HCT116 (cell line): ENCODE results near the gene RNF217. TPM values are rescaled to one million over a fixed set of nuclear protein-coding genes. Genes with fewer than 3 reads are reported as not detected.

ENCODE experiments used
- ATAC-seq: fragments of 200-7000 bp; cut with Tn5 transposase; 2 replicates; pipeline ENCODE4 v1.9.1; 2020; ENCODE audit warnings: mild to moderate bottlenecking, moderate library complexity
- BruUV-seq: library from RNA; stranded (reverse); fragments of 400-500 nt; replicated peaks from 2 replicates; lab custom pipeline; 2021; lab: Mats Ljungman, UMichigan
- CTCF ChIA-PET: fragments of 300-600 bp; sonication (Branson Sonifier 250); formaldehyde crosslinking; loops from one replicate; lab custom pipeline; 2021; ENCODE audit warnings: antibody characterized with exemption; lab: Charles Lee
- POLR2A ChIA-PET: fragments of 300-600, 350-600 bp; sonication (Branson Sonifier 250); formaldehyde crosslinking; loops from one replicate; lab custom pipeline; 2021; ENCODE audit warnings: antibody characterized with exemption; lab: Charles Lee
- RAD21 ChIA-PET, 2 experiments: fragments of 300-600 bp; sonication (Branson Sonifier 250); formaldehyde crosslinking; loops; one replicate each; lab custom pipeline; 2023; ENCODE audit warnings: low total read pairs in 2 of 2; ENCODE audit not compliant: uncharacterized antibody in 2 of 2, unreplicated experiment in 2 of 2, low non-redundant PET in 1 of 2; lab: Charles Lee
- DNase-seq: peaks from one replicate; pipeline ENCODE4 v3.0.0-alpha.2; 2010; ENCODE audit warnings: low read depth, low spot score
- H2AFZ ChIP-seq: fragments of 200-600 bp; shearing (Covaris generic), sonication (generic); 2 replicates; pipeline ENCODE4 v1.6.1; 2017; ENCODE audit warnings: low read depth, mixed run types, mixed read lengths, antibody characterized with exemption, low read length; ENCODE audit not compliant: poor library complexity, severe bottlenecking
- H3K27ac ChIP-seq: 2 replicates; pipeline ENCODE4 v1.5.1; 2012; ENCODE audit warnings: low read depth, low read length
- H3K27me3 ChIP-seq: fragments of 200-600 bp; sonication (generic); 2 replicates; pipeline ENCODE4 v1.6.1; 2016; ENCODE audit warnings: mixed run types, low read length, mixed read lengths; ENCODE audit not compliant: insufficient read depth
- H3K36me3 ChIP-seq, 2 experiments: fragments of 200-500 bp in 1 of 2; fragments of 200-600 bp in 1 of 2; sonication (Bioruptor generic) in 1 of 2; sonication (generic) in 1 of 2; 2 replicates each; pipeline versions ENCODE4 v1.5.1 to v1.6.1; 2014 to 2016; ENCODE audit warnings: low read length in 2 of 2, inconsistent platforms in 1 of 2, mixed read lengths in 1 of 2, mixed run types in 1 of 2; ENCODE audit not compliant: insufficient read depth in 2 of 2, control insufficient read depth in 1 of 2
- H3K4me1 ChIP-seq, 2 experiments: fragments of 200-600 bp in 1 of 2; sonication (generic) in 1 of 2; 2 replicates each; pipeline versions ENCODE4 v1.5.1 to v1.6.1; 2012 to 2017; ENCODE audit warnings: low read length in 2 of 2, inconsistent platforms in 1 of 2, mild to moderate bottlenecking in 1 of 2, mixed read lengths in 1 of 2, mixed run types in 1 of 2, moderate library complexity in 1 of 2; ENCODE audit not compliant: insufficient read depth in 2 of 2, control insufficient read depth in 1 of 2
- H3K4me2 ChIP-seq: fragments of 200-600 bp; sonication (generic); 2 replicates; pipeline ENCODE4 v1.6.1; 2017; ENCODE audit warnings: mixed run types, low read length, mixed read lengths
- H3K4me3 ChIP-seq, 2 experiments: fragments of 200-600 bp in 1 of 2; sonication (generic) in 1 of 2; replicated peaks in 1 of 2; 2 replicates each; pipeline ENCODE4 v1.5.1; 2011 to 2016; ENCODE audit warnings: low read length in 2 of 2, control low read depth in 1 of 2, low read depth in 1 of 2, mild to moderate bottlenecking in 1 of 2, mixed read lengths in 1 of 2, mixed run types in 1 of 2
- H3K79me2 ChIP-seq: fragments of 200-600 bp; sonication (generic); 2 replicates; pipeline ENCODE4 v1.6.1; 2017; ENCODE audit warnings: mild to moderate bottlenecking, mixed run types, low read length, moderate library complexity, mixed read lengths; ENCODE audit not compliant: insufficient read depth
- H3K9ac ChIP-seq: fragments of 200-600 bp; sonication (generic); 2 replicates; pipeline ENCODE4 v1.6.1; 2016; ENCODE audit warnings: low read length, mixed read lengths
- H3K9me2 ChIP-seq: fragments of 200-600 bp; sonication (generic), shearing (Covaris generic); 2 replicates; pipeline ENCODE4 v1.6.1; 2017; ENCODE audit warnings: mixed run types, mild to moderate bottlenecking, moderate library complexity; ENCODE audit not compliant: insufficient read depth
- H3K9me3 ChIP-seq, 2 experiments: fragments of 200-500 bp in 1 of 2; fragments of 200-600 bp in 1 of 2; sonication (Bioruptor generic) in 1 of 2; sonication (generic) in 1 of 2; 2 replicates each; pipeline ENCODE4 v1.6.1; 2014 to 2017; ENCODE audit warnings: low read length in 2 of 2, mixed read lengths in 2 of 2, inconsistent platforms in 1 of 2, low read depth in 1 of 2, mild to moderate bottlenecking in 1 of 2, mixed run types in 1 of 2, moderate library complexity in 1 of 2; ENCODE audit not compliant: control insufficient read depth in 1 of 2, insufficient read depth in 1 of 2
- H4K20me1 ChIP-seq: fragments of 200-600 bp; sonication (generic), shearing (Covaris generic); 2 replicates; pipeline ENCODE4 v1.6.1; 2017; ENCODE audit warnings: mixed run types, mild to moderate bottlenecking, moderate library complexity; ENCODE audit not compliant: insufficient read depth
- CEBPB ChIP-seq: IDR thresholded peaks from 2 replicates; pipeline ENCODE4 v1.6.1; 2012; ENCODE audit warnings: low read depth
- EGR1 ChIP-seq: IDR thresholded peaks from 2 replicates; pipeline ENCODE4 v1.6.1; 2012; ENCODE audit warnings: low read depth
- ELF1 ChIP-seq: IDR thresholded peaks from 2 replicates; pipeline ENCODE4 v1.6.1; 2012; ENCODE audit warnings: low read depth, borderline replicate concordance
- EZH2 ChIP-seq: fragments of 200-600 bp; sonication (generic); IDR thresholded peaks from 2 replicates; pipeline ENCODE4 v1.6.1; 2017; ENCODE audit warnings: antibody characterized with exemption, mixed run types
- EZH2phosphoT487 ChIP-seq: fragments of 200-600 bp; IDR thresholded peaks from 2 replicates; pipeline ENCODE4 v1.6.1; 2018; ENCODE audit warnings: antibody characterized with exemption, borderline replicate concordance
- FOSL1 ChIP-seq: IDR thresholded peaks from 2 replicates; pipeline ENCODE4 v1.6.1; 2012; ENCODE audit warnings: low read depth
- JUND ChIP-seq: IDR thresholded peaks from 2 replicates; pipeline ENCODE4 v1.6.1; 2012
- POLR2A ChIP-seq: IDR thresholded peaks from 2 replicates; pipeline ENCODE4 v1.7.0; 2011; ENCODE audit warnings: borderline replicate concordance; ENCODE audit not compliant: insufficient read depth, insufficient read length; ENCODE audit errors: extremely low read depth
- POLR2AphosphoS5 ChIP-seq: IDR thresholded peaks from 2 replicates; pipeline ENCODE4 v1.6.1; 2011; ENCODE audit warnings: mild to moderate bottlenecking, low read depth, low read length, moderate library complexity
- RAD21 ChIP-seq: IDR thresholded peaks from 2 replicates; pipeline ENCODE4 v1.6.1; 2012; ENCODE audit warnings: low read depth, mild to moderate bottlenecking
- SIN3A ChIP-seq: IDR thresholded peaks from 2 replicates; pipeline ENCODE4 v1.6.1; 2012; ENCODE audit warnings: low read depth
- SRF ChIP-seq: IDR thresholded peaks from 2 replicates; pipeline ENCODE4 v1.6.1; 2012; ENCODE audit warnings: low read depth
- TCF7L2 ChIP-seq: IDR thresholded peaks from 2 replicates; pipeline ENCODE4 v1.7.0; 2011; ENCODE audit warnings: borderline replicate concordance, inconsistent platforms; ENCODE audit not compliant: insufficient read depth, insufficient read length; ENCODE audit errors: extremely low read depth
- YY1 ChIP-seq: IDR thresholded peaks from 2 replicates; pipeline ENCODE4 v1.6.1; 2011; ENCODE audit warnings: low read length, low read depth, moderate library complexity, mild to moderate bottlenecking; ENCODE audit not compliant: insufficient replicate concordance; ENCODE audit errors: extremely low read depth
- ZFX ChIP-seq: fragments of 450-650 bp; IDR thresholded peaks from 2 replicates; pipeline ENCODE4 v1.6.1; 2017
- intact Hi-C: fragments of 100-400 bp; cut with micrococcal nuclease; formaldehyde crosslinking; loops from 2 replicates; pipeline ENCODE4 v1.10.0; 2022
- total RNA-seq: library from RNA; stranded (reverse); gene quantifications from one replicate; pipeline ENCODE4 v1.2.1, GENCODE V29; 2021; ENCODE audit not compliant: unreplicated experiment
- TF ChIP-seq, protein P1 (sequence below): IDR thresholded peaks from 2 replicates; pipeline ENCODE4 v1.6.1; 2012
- TF ChIP-seq, protein P2 (sequence below): IDR thresholded peaks from 2 replicates; pipeline ENCODE4 v1.6.1; 2012
- TF ChIP-seq, protein P3 (sequence below), 3 experiments: fragments of 200-600 bp in 1 of 3; sonication (generic) in 1 of 3; IDR thresholded peaks in 2 of 3; conservative IDR thresholded peaks in 1 of 3; 2 replicates each; pipeline ENCODE4 v1.5.1; 2012 to 2017; ENCODE audit warnings: low read depth in 2 of 3, low read length in 2 of 3, antibody characterized with exemption in 1 of 3, borderline replicate concordance in 1 of 3, control low read depth in 1 of 3, mild to moderate bottlenecking in 1 of 3, mixed read lengths in 1 of 3, mixed run types in 1 of 3, moderate library complexity in 1 of 3; ENCODE audit not compliant: insufficient read depth in 1 of 3

RNF217 gene
- total RNA-seq, 1 experiment from 2014 or later: 20.4 TPM

DNA sequence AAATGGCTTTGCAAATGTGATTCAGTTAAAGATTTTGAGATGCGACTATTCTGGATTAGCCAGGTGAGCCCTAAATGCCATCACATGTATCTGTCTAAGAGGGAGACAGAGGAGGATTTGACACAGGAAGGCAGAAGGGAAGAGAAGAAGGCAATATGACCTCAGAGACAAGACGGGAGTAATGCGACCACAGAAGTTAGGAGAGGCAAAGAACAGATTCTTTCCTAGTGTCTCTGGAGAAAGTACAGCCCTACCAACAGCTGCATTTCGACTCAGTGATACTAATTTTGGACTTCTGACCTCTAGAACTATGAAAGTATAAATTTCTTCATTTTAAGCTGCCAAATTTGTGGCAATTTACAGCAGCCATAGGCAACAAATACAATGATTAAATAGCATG is 167.1 kb downstream of the RNF217 start:
- Histone ChIP-seq H3K27ac (no peak overlapping the region), H2AFZ (no peak overlapping the region), H3K9me3 (no peaks in the 10 kb centered on the region), H4K20me1 (no peaks in the 10 kb centered on the region), H3K36me3 (no peaks in the 10 kb centered on the region), H3K4me1 (peaks cover 1 to 5% of the 10 kb centered on the region in 2 experiments; a peak in 3 of 4 replicates), H3K4me3 (no peak overlapping the region), H3K27me3 (no peaks in the 10 kb centered on the region), H3K4me2 (no peak overlapping the region), H3K9me2 (no peaks in the 10 kb centered on the region), H3K79me2 (no peaks in the 10 kb centered on the region), H3K9ac (no peak overlapping the region)
- POLR2A ChIA-PET: no interaction called here
- no TSS peak for BruUV-seq
- ATAC-seq (no peak), DNase-seq (no peak)
- TF ChIP-seq POLR2AphosphoS5 (no peak), EGR1 (no peak), SRF (no peak), SIN3A (no peak), EZH2 (no peak), CEBPB (no peak), JUND (no peak), ELF1 (no peak), EZH2phosphoT487 (no peak), YY1 (no peak), RAD21 (no peak), FOSL1 (no peak), POLR2A (no peak), ZFX (no peak)
- TF ChIP-seq, protein P1, sequence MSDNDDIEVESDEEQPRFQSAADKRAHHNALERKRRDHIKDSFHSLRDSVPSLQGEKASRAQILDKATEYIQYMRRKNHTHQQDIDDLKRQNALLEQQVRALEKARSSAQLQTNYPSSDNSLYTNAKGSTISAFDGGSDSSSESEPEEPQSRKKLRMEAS: no peak
- intact Hi-C loops: no loop called here
- RAD21 ChIA-PET: no interaction called here
- CTCF ChIA-PET: interaction anchor here (1.4 to 2.2 kb wide), 2 partner anchors 15 to 259 kb away, joined by 4 read pairs; no protein-coding TSS in a partner anchor

DNA sequence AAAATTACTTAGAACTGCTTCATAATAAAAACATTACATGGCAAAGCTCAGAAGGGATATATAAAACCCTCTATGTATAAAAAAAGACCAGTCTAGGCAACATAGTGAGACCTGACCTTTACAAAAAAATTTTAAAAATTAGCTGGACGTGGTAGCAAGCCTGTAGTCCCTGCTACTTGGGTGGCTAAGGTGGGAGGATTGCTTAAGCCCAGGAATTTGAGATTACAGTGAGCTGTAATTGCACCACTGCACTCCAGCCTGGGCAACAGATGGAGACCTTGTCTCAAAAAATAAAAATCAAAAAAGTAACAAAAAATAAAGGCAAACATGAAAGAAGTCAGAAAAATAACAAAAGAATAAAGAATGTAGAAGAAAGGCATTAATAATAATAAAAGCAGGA is 169.8 kb downstream of the RNF217 start:
- no TSS peak for BruUV-seq
- Histone ChIP-seq H3K4me1 (no peaks in the 10 kb centered on the region), H3K9me3 (no peaks in the 10 kb centered on the region), H4K20me1 (no peaks in the 10 kb centered on the region), H3K4me2 (no peak overlapping the region), H3K9me2 (no peaks in the 10 kb centered on the region), H2AFZ (no peak overlapping the region), H3K9ac (no peak overlapping the region), H3K79me2 (no peaks in the 10 kb centered on the region), H3K4me3 (no peak overlapping the region), H3K27ac (no peak overlapping the region), H3K27me3 (no peaks in the 10 kb centered on the region), H3K36me3 (no peaks in the 10 kb centered on the region)
- POLR2A ChIA-PET: no interaction called here
- ATAC-seq: no peak
- CTCF ChIA-PET: interaction anchor here (1.5 kb wide), 1 partner anchor 21 kb away, joined by 4 read pairs; the partner anchor contains the start of gene TPD52L1
- TF ChIP-seq EZH2: no peak
- no peak for TF ChIP-seq POLR2A
- TF ChIP-seq CEBPB: no peak
- no peak for TF ChIP-seq RAD21
- TF ChIP-seq POLR2AphosphoS5: no peak
- no peak for TF ChIP-seq YY1
- no peak for TF ChIP-seq SRF
- TF ChIP-seq SIN3A: no peak
- TF ChIP-seq, protein P2, sequence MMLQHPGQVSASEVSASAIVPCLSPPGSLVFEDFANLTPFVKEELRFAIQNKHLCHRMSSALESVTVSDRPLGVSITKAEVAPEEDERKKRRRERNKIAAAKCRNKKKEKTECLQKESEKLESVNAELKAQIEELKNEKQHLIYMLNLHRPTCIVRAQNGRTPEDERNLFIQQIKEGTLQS: no peak
- no peak for TF ChIP-seq ZFX
- TF ChIP-seq TCF7L2: no peak
- TF ChIP-seq, protein P3, sequence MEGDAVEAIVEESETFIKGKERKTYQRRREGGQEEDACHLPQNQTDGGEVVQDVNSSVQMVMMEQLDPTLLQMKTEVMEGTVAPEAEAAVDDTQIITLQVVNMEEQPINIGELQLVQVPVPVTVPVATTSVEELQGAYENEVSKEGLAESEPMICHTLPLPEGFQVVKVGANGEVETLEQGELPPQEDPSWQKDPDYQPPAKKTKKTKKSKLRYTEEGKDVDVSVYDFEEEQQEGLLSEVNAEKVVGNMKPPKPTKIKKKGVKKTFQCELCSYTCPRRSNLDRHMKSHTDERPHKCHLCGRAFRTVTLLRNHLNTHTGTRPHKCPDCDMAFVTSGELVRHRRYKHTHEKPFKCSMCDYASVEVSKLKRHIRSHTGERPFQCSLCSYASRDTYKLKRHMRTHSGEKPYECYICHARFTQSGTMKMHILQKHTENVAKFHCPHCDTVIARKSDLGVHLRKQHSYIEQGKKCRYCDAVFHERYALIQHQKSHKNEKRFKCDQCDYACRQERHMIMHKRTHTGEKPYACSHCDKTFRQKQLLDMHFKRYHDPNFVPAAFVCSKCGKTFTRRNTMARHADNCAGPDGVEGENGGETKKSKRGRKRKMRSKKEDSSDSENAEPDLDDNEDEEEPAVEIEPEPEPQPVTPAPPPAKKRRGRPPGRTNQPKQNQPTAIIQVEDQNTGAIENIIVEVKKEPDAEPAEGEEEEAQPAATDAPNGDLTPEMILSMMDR (IDR thresholded peaks at IDR 0.05 in 2 of 3, conservative IDR thresholded peaks at IDR 0.05 in 1 of 3; ENCODE audit: borderline replicate concordance in 1 of 3, insufficient read depth in 1 of 3, low read depth in 2 of 3, low read length in 2 of 3): no peak
- no peak for TF ChIP-seq EZH2phosphoT487
- TF ChIP-seq ELF1: no peak
- no peak for TF ChIP-seq EGR1
- no peak for DNase-seq
- intact Hi-C loops: no loop called here
- RAD21 ChIA-PET: no interaction called here
